Hematopoietic multipotent progenitor cell treated with erythropoietin and hydrocortisone succinate and interleukin-3 and kit ligand, for 4 days (in vitro differentiated cells): ENCODE measurements around the gene ASB1.
"Not testable (repeated sequence)": the region's sequence is repeated elsewhere in the genome, so short reads cannot be mapped to it uniquely, and the experiment has no call there.

ENCODE experiments used
- DNase-seq: peaks from one replicate; pipeline ENCODE4 v3.0.0-alpha.2; 2015

ASB1 gene

GRCh38 chr2:238424313-238424700 lies 2.4 kb upstream of the ASB1 start:
- DNase-seq, result no peak

GRCh38 chr2:238425505-238425978 lies 1.2 kb upstream of the ASB1 start:
- no peak for DNase-seq

- no peak for DNase-seq
Observed at GRCh38 chr2:238425979-238426567, 654 bp upstream of the ASB1 start.

DNA sequence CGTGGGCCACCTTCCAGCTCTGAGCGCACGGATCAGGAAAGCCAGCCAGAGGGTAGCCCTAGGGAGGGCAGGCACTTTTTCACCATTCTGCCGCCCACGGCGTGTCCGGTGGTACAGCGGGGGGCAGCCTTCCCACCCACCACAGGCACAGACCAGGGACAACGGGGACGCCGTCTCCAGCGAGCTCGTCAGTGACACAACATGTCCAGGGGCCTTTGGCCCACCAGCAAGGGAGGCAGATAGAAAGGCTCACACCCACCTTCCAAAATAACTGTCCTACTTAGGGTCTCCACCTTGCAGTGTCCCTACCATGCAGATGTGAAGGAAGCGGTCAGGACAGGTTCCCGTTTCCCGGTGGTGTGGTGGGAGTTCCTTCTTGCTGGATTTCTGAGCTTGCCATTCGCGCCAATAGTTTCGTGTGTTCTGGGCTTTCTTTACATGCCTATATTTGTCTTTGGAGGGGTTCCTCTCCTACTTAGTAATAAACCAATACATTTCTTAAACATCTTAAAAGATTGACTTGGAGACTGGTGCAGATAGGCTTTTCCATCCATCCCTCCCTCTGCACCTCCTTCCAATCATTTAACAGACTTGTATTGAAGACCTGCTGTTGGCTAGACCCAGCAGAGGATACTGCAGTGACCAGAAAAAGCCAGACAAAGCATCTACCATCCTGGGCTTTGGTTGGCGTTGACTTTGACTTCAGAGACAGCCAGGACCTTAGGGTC lies 872 bp downstream of the ASB1 start:
- DNase-seq, result no peak

- no peak for DNase-seq
Observed at GRCh38 chr2:238428866-238429265, 2.1 kb downstream of the ASB1 start.

- DNase-seq, result no peak
Observed at GRCh38 chr2:238430781-238431180, 4.1 kb downstream of the ASB1 start.

DNA sequence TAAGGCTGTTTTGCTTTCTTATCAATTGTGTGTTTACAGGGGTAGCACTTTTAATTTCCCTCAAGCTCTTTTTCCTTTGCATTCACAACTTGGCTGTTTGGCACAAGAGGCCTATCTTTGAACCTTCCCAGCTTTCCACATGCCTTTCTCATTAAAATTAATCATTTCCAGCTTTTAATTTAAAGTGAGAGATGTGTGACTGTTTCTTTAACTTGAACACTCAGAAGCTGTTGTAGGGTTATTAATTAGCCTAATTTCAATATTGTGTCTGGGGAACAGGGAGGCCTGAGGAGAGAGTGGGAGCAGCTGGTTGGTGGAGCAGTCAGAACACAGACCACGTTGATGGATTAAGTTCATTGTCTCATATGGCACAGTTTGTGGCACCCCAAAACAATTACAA lies 4.7 kb downstream of the ASB1 start:
- no peak for DNase-seq

DNA sequence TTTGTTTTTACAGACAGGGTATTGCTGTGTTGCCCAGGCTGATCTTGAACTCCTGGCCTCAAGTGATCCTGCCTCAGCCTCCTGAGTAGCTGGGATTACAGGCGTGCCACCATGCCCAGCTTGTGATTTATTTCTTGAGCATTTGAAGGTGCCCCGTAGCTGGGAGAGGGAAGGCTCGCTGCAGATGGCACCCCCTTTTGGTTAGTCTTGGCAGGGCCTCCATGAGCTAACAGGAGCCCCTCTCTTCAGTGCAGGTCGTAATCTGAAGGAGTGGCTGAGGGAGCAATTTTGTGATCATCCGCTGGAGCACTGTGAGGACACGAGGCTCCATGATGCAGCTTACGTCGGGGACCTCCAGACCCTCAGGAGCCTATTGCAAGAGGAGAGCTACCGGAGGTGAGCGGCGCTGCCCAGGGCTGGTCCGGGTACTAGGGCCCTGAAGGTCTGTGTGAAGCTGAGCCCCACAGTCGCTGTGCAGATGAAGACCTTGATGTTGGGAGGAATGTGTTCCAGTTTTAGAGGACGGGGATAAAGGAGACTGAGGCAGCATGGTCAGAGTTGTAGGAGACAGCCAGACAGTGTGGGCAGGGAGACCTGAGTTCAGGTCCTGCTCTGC lies 6.7 kb downstream of the ASB1 start:
- DNase-seq, result peak; percentile 18

- no peak for DNase-seq
Observed at GRCh38 chr2:238433941-238434845, 7.5 kb downstream of the ASB1 start.

GRCh38 chr2:238434846-238435751 lies 8.4 kb downstream of the ASB1 start:
- DNase-seq, result no peak

- DNase-seq, result no peak
Observed at GRCh38 chr2:238435752-238436096, 9.0 kb downstream of the ASB1 start.

- DNase-seq, result no peak
Observed at GRCh38 chr2:238438856-238439849, 12.4 kb downstream of the ASB1 start.

DNA sequence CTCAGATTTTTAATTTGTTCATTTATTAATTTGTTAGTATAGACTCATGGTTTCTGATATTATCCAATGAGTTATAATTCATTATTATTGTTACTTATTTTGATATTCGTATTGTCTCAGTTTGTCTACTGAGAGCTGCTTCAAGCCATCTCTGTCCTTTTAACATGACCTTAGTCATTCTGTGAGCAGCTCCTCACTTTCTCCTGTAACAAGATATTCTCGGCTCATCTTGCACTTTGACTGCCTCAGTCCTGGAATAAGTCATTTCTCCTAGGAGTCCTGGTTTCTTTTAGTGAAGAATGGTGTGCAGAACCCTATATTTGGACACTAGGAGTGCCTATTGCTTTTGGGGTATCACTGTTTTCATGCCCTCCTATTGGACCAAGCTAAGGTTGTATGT lies 13.2 kb downstream of the ASB1 start:
- DNase-seq, result no peak

DNA sequence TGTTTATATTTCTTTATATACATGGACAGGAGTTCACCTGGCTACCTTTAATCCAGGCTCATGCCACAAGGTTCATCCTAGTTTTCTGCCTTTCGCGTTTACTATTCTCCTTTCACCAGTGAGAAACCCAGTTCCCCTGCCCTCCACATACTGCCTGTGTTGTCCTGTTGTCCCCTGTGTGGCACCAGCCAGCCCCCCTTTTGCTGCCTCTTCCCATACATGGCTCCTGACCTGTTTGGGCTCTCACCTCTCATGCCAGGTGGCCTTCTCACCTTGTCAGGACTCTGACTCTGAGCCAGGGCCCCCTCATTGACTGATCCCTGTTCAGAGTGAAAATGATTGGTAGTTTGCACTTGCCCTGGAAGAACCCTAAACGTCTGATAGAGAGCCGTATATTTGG lies 13.6 kb downstream of the ASB1 start:
- no peak for DNase-seq

- no peak for DNase-seq
Observed at GRCh38 chr2:238440767-238441166, 14.0 kb downstream of the ASB1 start.

DNA sequence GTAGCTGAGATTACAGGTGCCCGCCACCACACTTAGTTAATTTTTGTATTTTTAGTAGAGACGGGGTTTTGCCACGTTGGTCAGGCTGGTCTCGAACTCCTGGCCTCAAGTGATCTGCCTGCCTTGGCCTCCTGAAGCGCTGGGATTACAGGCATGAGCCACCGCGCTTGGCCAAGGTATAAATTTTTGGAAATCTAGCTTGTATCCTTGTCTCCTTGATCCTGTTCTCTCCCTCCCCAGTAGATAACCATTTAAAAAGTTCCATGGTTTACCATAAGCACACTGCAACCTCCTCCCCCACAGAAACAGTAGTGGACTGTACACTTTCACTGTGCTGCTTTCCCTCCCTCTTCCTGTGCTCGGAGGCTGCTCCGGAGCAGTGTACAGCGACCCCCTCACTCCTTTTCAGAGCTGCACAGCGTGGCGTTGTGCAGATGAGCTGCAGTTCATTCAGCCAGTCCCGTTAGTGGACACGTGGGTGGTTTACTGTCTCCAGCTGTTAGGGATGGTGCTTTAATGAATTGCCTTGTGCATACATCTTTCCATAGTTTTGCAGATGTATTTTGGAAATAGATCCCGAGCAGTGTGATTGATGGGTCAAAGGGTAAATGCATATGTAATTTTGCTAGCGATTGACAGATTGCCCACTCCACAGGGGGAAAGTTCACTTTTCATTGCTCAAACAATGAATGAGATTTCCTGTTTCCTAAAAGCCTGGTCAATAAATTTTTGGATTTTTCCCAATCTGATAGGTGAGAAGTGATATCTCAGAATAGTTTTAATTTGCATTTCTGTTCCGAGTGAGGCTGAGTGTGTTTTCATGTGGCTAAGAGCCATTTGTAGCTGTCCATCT lies 14.8 kb downstream of the ASB1 start:
- DNase-seq, result no peak

GRCh38 chr2:238442257-238442656 lies 15.5 kb downstream of the ASB1 start:
- not testable (repeated sequence) for DNase-seq

- DNase-seq, result no peak
Observed at GRCh38 chr2:238444242-238444641, 17.5 kb downstream of the ASB1 start.

GRCh38 chr2:238445409-238446190 lies 18.9 kb downstream of the ASB1 start:
- no peak for DNase-seq
